GM18507 (cell line): ENCODE measurements around the gene TPH2.

ENCODE experiments used
- DNase-seq: peaks from one replicate; pipeline ENCODE4 v3.0.0; 2011; ENCODE audit warnings: low read depth; ENCODE audit not compliant: insufficient read length; ENCODE audit errors: extremely low spot score
- FAIRE-seq: peaks from 2 replicates; lab custom pipeline; 2011; peaks lifted over from hg19 to GRCh38; lab: Jason Lieb, UNC

Gene TPH2

GRCh38 chr12:72025524-72025923 is 86.9 kb downstream of the TPH2 start:
- FAIRE-seq: no peak
- DNase-seq: no peak

- FAIRE-seq (no peak), DNase-seq (no peak)
Measured at GRCh38 chr12:72028966-72029365, 90.3 kb downstream of the TPH2 start.

- no peak for FAIRE-seq
- no peak for DNase-seq
Measured at GRCh38 chr12:72030277-72030676, 91.6 kb downstream of the TPH2 start.

DNA sequence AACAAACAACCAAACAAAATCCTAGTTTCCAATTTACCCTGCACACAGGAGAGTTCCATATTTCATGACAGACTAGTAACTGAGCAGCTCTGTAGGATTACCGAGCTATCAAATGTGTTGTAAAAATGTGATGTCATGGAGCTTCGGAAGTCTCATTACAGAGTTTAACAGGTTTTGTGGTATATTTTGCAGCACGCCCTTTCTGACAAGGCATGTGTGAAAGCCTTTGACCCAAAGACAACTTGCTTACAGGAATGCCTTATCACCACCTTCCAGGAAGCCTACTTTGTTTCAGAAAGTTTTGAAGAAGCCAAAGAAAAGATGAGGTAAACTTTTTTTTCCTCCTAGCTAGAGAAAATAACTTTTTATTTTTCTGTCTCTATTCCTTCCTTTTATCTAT is 92.4 kb downstream of the TPH2 start:
- no peak for DNase-seq
- FAIRE-seq: no peak

DNA sequence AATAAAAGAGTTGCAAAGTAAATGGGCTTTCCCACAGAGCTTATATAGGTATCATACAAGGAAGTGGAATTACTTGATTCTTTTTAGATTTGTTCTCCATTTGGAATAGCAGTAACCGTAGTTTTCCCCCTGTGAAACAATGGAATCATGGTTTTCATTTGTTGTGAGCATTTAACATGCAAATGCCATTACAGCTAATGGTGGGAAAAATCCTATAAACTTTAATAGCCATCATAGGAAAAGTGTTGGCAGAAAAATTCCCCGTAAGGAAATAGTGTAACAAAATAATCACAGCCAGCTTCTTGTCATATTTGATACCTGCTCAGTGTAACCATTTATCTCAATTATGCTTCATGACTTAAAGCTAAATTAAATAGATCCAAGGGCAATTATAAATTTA is 95.3 kb downstream of the TPH2 start:
- DNase-seq: no peak
- no peak for FAIRE-seq

DNA sequence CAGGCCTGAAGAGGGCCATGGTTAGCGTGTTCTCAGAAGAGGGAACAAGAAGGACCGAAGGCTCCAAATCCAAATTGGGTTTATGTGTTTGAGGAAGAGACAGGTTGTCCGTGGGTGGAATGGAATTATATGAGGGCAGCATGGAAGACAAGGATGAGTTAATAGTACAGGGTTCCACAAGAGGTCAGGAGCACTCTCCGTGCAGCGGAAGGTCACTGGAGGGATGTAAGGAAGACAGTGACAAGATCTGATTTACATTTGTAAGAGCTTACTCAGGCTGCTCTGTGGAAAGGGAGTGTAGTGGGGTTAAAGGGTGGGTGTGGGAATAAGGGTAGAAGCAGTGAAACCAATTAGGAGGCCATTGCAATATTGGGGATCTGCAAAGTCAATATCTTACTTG is 97.0 kb downstream of the TPH2 start:
- DNase-seq (no peak), FAIRE-seq (no peak)

DNA sequence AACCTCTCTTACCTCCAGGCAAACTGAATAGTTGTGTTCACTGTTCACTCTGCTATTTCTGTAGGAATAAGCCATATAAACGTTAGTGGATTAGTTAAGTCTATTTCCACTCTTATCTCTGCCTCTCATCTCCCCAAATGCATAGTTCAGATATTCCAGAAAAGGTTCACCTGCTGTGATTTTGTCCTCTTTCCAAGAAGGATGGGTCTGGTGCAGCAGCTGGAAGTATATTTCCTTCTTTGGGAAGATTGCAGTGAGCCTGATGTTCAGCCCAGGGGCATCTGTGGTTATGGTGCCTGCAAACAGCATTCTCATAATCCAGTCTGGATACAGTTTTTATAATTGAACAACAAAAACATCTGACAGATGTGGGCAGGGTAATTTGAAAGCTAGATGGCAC is 97.7 kb downstream of the TPH2 start:
- no peak for FAIRE-seq
- DNase-seq: no peak

- FAIRE-seq (no peak), DNase-seq (no peak)
Measured at GRCh38 chr12:72037006-72037795, 98.6 kb downstream of the TPH2 start.

GRCh38 chr12:72041811-72042210 is 103.2 kb downstream of the TPH2 start:
- FAIRE-seq: no peak
- DNase-seq: no peak

GRCh38 chr12:72053604-72054003 is 115.0 kb downstream of the TPH2 start:
- DNase-seq (no peak), FAIRE-seq (no peak)

GRCh38 chr12:72054511-72054910 is 115.9 kb downstream of the TPH2 start:
- DNase-seq (no peak), FAIRE-seq (no peak)

DNA sequence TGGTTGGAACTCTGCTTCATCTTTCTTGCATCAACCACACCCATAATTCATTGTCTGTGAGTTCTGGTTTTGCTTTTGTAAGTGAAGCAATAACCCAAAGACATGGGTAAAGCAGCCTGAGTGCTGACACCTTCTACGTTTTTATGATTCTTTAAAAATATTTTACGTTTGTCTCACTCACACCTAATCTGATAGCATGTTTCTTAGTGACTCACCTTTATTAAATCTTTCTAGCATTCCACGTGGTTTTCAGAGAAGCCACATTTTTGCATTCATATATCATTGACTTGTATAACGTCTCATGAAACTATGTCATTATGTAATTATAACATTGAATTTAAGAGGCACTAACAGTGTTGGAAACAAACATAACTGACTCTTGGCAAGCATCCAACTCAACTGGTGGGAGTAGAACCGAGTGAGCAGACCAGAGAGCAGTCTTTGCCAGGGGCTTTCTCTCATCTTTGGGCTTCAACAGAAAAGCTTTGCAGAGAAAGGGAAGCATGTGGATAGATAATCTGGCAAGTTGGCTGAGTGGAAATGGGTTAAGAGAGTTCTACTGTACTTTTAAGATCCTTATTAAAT is 118.8 kb downstream of the TPH2 start:
- no peak for FAIRE-seq
- no peak for DNase-seq

DNA sequence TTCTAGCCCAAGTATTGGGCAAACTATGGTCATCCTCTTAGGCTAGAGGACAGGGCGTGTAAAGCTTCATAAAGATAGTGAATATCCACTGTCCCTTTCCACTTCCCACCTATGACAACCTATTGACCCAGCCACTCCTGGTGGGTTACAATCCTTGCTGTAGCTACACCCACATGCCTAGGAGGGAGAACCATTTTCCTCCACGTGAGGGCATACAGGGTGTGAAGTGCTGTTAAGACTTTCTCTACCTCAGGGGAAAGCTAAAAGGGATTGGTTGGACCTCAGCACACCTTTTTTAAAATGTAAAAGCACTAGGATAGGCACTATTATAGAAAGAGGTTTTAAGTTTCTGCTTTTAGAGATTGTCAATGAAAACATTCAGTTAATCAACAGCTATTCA is 124.4 kb downstream of the TPH2 start:
- FAIRE-seq (no peak), DNase-seq (no peak)

- DNase-seq (no peak), FAIRE-seq (no peak)
Measured at GRCh38 chr12:72071030-72071429, 132.4 kb downstream of the TPH2 start.

DNA sequence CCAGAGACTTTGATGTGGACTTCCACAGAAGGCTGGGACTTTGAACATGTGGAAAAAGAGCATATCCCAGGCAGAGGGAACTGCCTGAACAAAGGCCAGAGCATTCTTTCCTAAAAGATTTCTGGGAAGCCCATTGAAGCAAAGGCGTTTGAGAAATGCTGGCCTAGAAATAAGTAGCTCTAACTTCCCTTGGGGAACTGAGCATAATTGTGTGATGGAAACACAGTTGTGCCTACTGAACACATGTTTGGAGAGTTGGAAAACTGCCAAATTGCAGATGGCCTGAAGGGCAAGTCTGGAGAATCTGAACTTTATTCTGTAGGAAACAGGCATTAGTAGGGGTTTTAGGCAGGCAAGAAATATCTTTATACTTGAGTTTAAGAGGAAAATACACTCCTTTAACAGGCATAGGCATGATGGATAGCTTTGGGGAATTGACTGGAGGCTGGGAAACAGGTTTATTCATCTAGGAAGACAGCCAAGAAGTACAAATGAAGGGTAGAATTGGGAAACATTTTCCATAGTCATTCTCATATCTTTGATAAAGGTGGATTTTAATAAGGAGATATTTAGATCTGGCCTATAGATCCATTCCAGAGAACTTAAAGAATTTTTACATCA is 134.1 kb downstream of the TPH2 start:
- FAIRE-seq (no peak), DNase-seq (no peak)

GRCh38 chr12:72074065-72074464 is 135.4 kb downstream of the TPH2 start:
- DNase-seq (no peak), FAIRE-seq (no peak)

GRCh38 chr12:72074956-72075355 is 136.3 kb downstream of the TPH2 start:
- DNase-seq: no peak
- FAIRE-seq: no peak

DNA sequence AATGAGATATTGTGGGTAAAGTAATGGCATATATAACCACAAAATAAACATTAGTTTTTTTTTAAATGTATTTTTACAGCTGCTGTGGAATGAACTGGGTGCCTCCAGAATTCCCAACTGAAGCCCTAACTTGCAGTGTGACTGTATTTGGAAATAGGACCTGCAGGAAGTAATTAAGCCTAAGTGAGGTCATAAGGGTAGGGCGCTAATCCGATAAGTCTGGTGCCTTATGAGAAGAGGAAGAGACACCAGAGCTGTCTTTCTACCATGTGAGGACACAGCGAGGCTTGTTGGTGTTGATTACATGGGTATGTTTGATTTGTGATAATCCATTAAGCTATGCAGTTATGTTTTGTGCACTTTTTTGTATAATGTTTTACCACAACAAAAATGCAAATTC is 136.8 kb downstream of the TPH2 start:
- FAIRE-seq (no peak), DNase-seq (no peak)

DNA sequence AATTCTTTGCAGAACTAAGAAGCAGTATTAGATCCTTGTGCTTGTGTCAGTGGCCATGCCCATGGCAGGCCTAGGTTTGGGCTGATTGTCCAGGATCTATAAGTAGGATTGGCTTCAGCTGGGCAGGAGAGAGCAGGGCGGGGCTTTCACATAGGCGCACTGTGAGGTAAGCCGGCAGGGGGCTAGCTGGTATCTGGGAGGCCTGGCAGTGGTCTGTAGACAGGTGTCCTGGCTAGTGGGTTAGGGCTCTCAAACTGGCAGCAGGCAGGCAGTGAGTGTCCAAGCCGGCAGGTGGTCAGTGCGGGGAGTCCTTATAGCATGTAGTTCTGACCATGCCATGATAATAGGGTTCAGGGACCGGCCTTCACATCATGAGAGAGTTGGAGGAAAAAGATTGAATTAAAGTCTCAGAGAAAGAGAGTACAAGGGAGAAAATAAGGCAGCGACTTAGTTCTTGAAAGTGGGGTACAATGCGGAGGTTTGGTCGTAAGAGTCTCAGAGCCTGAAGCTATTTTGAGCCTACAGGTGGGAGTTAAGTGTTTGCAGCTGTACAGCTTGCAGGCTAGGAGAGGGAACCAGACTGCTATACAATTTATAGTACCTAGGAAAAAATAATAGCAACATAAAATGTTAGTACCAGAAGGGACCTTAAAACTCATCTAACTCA is 137.4 kb downstream of the TPH2 start:
- FAIRE-seq (no peak), DNase-seq (no peak)

- FAIRE-seq (no peak), DNase-seq (no peak)
Measured at GRCh38 chr12:72076558-72076915, 137.9 kb downstream of the TPH2 start.
